HepG2 (cell line): ENCODE data around the gene LRRC3C. TPM values are rescaled to one million over a fixed set of nuclear protein-coding genes. Genes with fewer than 3 reads are reported as not detected.

Experiments used
- BHLHE40 ChIP-seq: IDR thresholded peaks from 2 replicates; pipeline ENCODE4 v1.6.1; 2011; ENCODE audit warnings: low read length, improper control_type of control experiment
- HDAC1 ChIP-seq: sonication (generic); formaldehyde crosslinking; IDR thresholded peaks from 2 replicates; pipeline ENCODE4 v1.5.1; 2020; ENCODE audit warnings: mild to moderate bottlenecking, missing genetic modification reagents
- IRF2 ChIP-seq: IDR thresholded peaks from 2 replicates; pipeline ENCODE4 v1.6.1; 2018; ENCODE audit warnings: missing genetic modification reagents, missing compliant biosample characterization
- KLF11 ChIP-seq: IDR thresholded peaks from 2 replicates; pipeline ENCODE4 v1.6.1; 2016; ENCODE audit warnings: missing compliant biosample characterization
- KMT2A ChIP-seq: sonication (generic); formaldehyde crosslinking; IDR thresholded peaks from 2 replicates; pipeline ENCODE4 v1.4.0; 2020; ENCODE audit warnings: missing genetic modification reagents
- MAZ ChIP-seq, 2 experiments: sonication (generic) in 1 of 2; formaldehyde crosslinking in 1 of 2; IDR thresholded peaks; 2 replicates each; pipeline versions ENCODE4 v1.5.0 to v1.6.1; 2012 to 2020; ENCODE audit warnings: low read depth in 2 of 2, mild to moderate bottlenecking in 2 of 2, borderline replicate concordance in 1 of 2, improper control_type of control experiment in 1 of 2, low read length in 1 of 2, missing genetic modification reagents in 1 of 2, moderate library complexity in 1 of 2
- SRSF1 ChIP-seq: fragments of 200-400 bp; formaldehyde crosslinking; optimal IDR thresholded peaks from 2 replicates; pipeline ENCODE3; 2017; ENCODE audit warnings: mild to moderate bottlenecking, low read depth, low read length, moderate library complexity
- SRSF4 ChIP-seq: fragments of 200-400 bp; formaldehyde crosslinking; IDR thresholded peaks from one replicate; pipeline ENCODE4 v1.6.1; 2018; ENCODE audit warnings: mild to moderate bottlenecking, low read depth, low read length, moderate library complexity; ENCODE audit not compliant: poor library complexity, severe bottlenecking
- TP53 ChIP-seq: sonication (generic); formaldehyde crosslinking; conservative IDR thresholded peaks from 2 replicates; pipeline ENCODE4 v1.4.0; 2020; ENCODE audit warnings: missing genetic modification reagents
- TRIM24 ChIP-seq: sonication (generic); formaldehyde crosslinking; IDR thresholded peaks from 2 replicates; pipeline ENCODE4 v1.8.0; 2022; ENCODE audit warnings: mild to moderate bottlenecking, missing genetic modification reagents
- ZBTB1 ChIP-seq: sonication (generic); formaldehyde crosslinking; IDR thresholded peaks from 2 replicates; pipeline ENCODE4 v1.4.0; 2020; ENCODE audit warnings: missing genetic modification reagents, borderline replicate concordance
- ZBTB7B ChIP-seq: sonication (generic); formaldehyde crosslinking; IDR thresholded peaks from 2 replicates; pipeline ENCODE4 v1.4.0; 2020; ENCODE audit warnings: missing genetic modification reagents
- ZFP62 ChIP-seq: sonication (generic); formaldehyde crosslinking; IDR thresholded peaks from 2 replicates; pipeline ENCODE4 v1.4.0; 2020; ENCODE audit warnings: missing genetic modification reagents
- ZNF329 ChIP-seq: sonication (generic); formaldehyde crosslinking; IDR thresholded peaks from 2 replicates; pipeline ENCODE4 v1.9.0; 2021; ENCODE audit warnings: low read depth, mild to moderate bottlenecking, missing genetic modification reagents
- ZNF337 ChIP-seq: sonication (generic); formaldehyde crosslinking; IDR thresholded peaks from 2 replicates; pipeline ENCODE4 v1.5.1; 2020; ENCODE audit warnings: missing genetic modification reagents, low read depth, mild to moderate bottlenecking, borderline replicate concordance
- ZNF414 ChIP-seq: sonication (generic); formaldehyde crosslinking; IDR thresholded peaks from 2 replicates; pipeline ENCODE4 v1.5.0; 2020; ENCODE audit warnings: missing genetic modification reagents
- ZNF709 ChIP-seq: sonication (generic); formaldehyde crosslinking; IDR thresholded peaks from 2 replicates; pipeline ENCODE4 v1.5.0; 2020; ENCODE audit warnings: mild to moderate bottlenecking, missing genetic modification reagents
- ZNF761 ChIP-seq: sonication (generic); formaldehyde crosslinking; conservative IDR thresholded peaks from 2 replicates; pipeline ENCODE4 v1.4.0; 2020; ENCODE audit warnings: mild to moderate bottlenecking, missing genetic modification reagents
- polyA plus RNA-seq, 8 experiments: library from polyadenylated mRNA; depleted of rRNA in 3 of 8; stranded (reverse) in 7 of 8; unstranded in 1 of 8; fragments of >200 nt; fragmentation: Illumina TruSeq in 4 of 8; extraction: Trizol in 4 of 8; gene quantifications; 2 replicates each; pipeline versions ENCODE4 v1.2.1 to v1.2.3, GENCODE V29; 2011 to 2016; ENCODE audit warnings: low read depth in 4 of 8, missing spikeins in 1 of 8, mixed read lengths in 1 of 8; ENCODE audit not compliant: insufficient read depth in 1 of 8
- total RNA-seq, 5 experiments: library from RNA; depleted of rRNA; stranded (reverse); fragments of >200 nt; fragmentation: Illumina TruSeq; extraction: Trizol; gene quantifications; 2 replicates each; pipeline ENCODE4 v1.2.3, GENCODE V29; 2016; ENCODE audit warnings: low read depth in 1 of 5
- TF ChIP-seq, protein P1 (sequence below): sonication (generic); formaldehyde crosslinking; conservative IDR thresholded peaks from 2 replicates; pipeline ENCODE4 v1.4.0; 2020; ENCODE audit warnings: mild to moderate bottlenecking, missing genetic modification reagents, moderate library complexity
- TF ChIP-seq, protein P2 (sequence below): sonication (generic); formaldehyde crosslinking; IDR thresholded peaks from 2 replicates; pipeline ENCODE4 v1.4.0; 2020; ENCODE audit warnings: missing genetic modification reagents, borderline replicate concordance

The LRRC3C gene
- total and polyA plus RNA-seq, 2 of the 13 experiments (the other 11 are each of a cell fraction or from before 2014, with no cell fraction given), result 0.17 TPM; not detected in 1

DNA sequence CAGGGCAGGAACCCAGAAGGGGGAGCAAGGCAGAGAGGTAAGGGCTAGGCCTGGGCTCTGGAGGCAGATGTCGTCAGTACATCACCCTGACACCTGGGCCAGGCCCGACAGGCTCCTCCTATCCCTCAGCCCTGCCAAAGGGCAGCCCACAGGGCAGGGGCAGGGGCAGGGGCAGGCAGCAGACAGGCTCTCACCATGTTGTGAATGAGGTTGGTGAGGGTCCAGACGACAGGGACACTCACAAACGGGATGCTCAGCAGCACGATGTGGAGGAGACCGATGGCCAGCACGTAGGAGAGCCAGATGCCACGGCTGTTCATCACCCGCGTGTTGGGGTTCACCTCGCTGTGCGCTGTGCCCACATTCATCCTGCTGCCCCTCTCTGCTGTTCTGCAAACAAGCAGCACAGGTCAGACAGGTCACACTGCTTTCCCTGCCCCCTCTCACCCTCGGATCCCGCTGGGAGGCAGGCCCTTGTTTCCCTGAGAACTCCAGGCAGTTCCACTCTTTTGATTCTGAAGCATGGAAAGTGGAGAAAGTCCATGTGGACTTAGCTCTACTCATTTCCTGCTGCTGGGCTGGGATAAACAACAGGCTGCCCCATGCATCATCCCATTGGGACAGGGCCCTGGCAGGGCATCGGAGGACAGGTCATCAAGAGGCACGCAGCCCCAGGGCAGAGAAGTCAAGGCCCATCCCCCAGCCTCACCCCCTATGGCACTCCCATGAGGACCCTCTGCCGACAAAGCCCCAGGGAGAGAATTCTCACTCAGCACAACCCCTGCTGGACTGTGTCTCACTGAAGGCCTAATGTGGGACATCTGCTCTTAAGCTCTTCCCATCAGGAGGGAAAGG, 3.5 kb upstream of the LRRC3C start (continued):
- TF ChIP-seq, protein P1, sequence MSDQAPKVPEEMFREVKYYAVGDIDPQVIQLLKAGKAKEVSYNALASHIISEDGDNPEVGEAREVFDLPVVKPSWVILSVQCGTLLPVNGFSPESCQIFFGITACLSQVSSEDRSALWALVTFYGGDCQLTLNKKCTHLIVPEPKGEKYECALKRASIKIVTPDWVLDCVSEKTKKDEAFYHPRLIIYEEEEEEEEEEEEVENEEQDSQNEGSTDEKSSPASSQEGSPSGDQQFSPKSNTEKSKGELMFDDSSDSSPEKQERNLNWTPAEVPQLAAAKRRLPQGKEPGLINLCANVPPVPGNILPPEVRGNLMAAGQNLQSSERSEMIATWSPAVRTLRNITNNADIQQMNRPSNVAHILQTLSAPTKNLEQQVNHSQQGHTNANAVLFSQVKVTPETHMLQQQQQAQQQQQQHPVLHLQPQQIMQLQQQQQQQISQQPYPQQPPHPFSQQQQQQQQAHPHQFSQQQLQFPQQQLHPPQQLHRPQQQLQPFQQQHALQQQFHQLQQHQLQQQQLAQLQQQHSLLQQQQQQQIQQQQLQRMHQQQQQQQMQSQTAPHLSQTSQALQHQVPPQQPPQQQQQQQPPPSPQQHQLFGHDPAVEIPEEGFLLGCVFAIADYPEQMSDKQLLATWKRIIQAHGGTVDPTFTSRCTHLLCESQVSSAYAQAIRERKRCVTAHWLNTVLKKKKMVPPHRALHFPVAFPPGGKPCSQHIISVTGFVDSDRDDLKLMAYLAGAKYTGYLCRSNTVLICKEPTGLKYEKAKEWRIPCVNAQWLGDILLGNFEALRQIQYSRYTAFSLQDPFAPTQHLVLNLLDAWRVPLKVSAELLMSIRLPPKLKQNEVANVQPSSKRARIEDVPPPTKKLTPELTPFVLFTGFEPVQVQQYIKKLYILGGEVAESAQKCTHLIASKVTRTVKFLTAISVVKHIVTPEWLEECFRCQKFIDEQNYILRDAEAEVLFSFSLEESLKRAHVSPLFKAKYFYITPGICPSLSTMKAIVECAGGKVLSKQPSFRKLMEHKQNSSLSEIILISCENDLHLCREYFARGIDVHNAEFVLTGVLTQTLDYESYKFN (CRISPR knock-in tag), result peak; percentile 100
- peak; percentile 97; the same call in 1 of the 2 replicates for TF ChIP-seq IRF2 (CRISPR knock-in tag)
- TF ChIP-seq BHLHE40, result no peak
- peak; percentile 97 for TF ChIP-seq HDAC1
- TF ChIP-seq ZNF337 (CRISPR knock-in tag), result peak; percentile 94
- no peak for TF ChIP-seq SRSF4
- TF ChIP-seq ZBTB1 (CRISPR knock-in tag), result peak; percentile 94
- TF ChIP-seq TP53, result peak; percentile 93; the same call in 1 of the 2 replicates
- peak; percentile 97 for TF ChIP-seq ZNF709 (CRISPR knock-in tag)
- TF ChIP-seq TRIM24 (CRISPR knock-in tag), result no peak; the same call in 1 of the 2 replicates
- TF ChIP-seq ZNF414 (CRISPR knock-in tag), result peak; percentile 98
- TF ChIP-seq KMT2A, result peak; percentile 86
- TF ChIP-seq ZBTB7B (CRISPR knock-in tag), result peak; percentile 98
- TF ChIP-seq ZNF761 (CRISPR knock-in tag), result peak; percentile 95
- TF ChIP-seq KLF11 (CRISPR knock-in tag), result peak; percentile 74; the same call in 1 of the 2 replicates
- TF ChIP-seq ZFP62, result no peak
- TF ChIP-seq SRSF1, result peak; percentile 58
- TF ChIP-seq, protein P2, sequence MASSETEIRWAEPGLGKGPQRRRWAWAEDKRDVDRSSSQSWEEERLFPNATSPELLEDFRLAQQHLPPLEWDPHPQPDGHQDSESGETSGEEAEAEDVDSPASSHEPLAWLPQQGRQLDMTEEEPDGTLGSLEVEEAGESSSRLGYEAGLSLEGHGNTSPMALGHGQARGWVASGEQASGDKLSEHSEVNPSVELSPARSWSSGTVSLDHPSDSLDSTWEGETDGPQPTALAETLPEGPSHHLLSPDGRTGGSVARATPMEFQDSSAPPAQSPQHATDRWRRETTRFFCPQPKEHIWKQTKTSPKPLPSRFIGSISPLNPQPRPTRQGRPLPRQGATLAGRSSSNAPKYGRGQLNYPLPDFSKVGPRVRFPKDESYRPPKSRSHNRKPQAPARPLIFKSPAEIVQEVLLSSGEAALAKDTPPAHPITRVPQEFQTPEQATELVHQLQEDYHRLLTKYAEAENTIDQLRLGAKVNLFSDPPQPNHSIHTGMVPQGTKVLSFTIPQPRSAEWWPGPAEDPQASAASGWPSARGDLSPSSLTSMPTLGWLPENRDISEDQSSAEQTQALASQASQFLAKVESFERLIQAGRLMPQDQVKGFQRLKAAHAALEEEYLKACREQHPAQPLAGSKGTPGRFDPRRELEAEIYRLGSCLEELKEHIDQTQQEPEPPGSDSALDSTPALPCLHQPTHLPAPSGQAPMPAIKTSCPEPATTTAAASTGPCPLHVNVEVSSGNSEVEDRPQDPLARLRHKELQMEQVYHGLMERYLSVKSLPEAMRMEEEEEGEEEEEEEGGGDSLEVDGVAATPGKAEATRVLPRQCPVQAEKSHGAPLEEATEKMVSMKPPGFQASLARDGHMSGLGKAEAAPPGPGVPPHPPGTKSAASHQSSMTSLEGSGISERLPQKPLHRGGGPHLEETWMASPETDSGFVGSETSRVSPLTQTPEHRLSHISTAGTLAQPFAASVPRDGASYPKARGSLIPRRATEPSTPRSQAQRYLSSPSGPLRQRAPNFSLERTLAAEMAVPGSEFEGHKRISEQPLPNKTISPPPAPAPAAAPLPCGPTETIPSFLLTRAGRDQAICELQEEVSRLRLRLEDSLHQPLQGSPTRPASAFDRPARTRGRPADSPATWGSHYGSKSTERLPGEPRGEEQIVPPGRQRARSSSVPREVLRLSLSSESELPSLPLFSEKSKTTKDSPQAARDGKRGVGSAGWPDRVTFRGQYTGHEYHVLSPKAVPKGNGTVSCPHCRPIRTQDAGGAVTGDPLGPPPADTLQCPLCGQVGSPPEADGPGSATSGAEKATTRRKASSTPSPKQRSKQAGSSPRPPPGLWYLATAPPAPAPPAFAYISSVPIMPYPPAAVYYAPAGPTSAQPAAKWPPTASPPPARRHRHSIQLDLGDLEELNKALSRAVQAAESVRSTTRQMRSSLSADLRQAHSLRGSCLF (CRISPR knock-in tag), result no peak
- TF ChIP-seq ZNF329 (CRISPR knock-in tag), result no peak
- TF ChIP-seq MAZ (IDR thresholded peaks at IDR 0.05; ENCODE audit: borderline replicate concordance, low read depth, low read length), result no peak
- TF ChIP-seq MAZ (CRISPR knock-in tag; IDR thresholded peaks at IDR 0.05; ENCODE audit: low read depth), result peak; percentile 86
